ENCODE data around the gene SUSD4. TPM values are rescaled to one million over a fixed set of nuclear protein-coding genes. Genes with fewer than 3 reads are reported as not detected.
"Not testable (repeated sequence)": the region's sequence is repeated elsewhere in the genome, so short reads cannot be mapped to it uniquely, and the experiment has no call there.

Gene SUSD4
- total and polyA plus RNA-seq, 8 donors, result 2.0 to 29.2 (median 25.0) TPM

DNA sequence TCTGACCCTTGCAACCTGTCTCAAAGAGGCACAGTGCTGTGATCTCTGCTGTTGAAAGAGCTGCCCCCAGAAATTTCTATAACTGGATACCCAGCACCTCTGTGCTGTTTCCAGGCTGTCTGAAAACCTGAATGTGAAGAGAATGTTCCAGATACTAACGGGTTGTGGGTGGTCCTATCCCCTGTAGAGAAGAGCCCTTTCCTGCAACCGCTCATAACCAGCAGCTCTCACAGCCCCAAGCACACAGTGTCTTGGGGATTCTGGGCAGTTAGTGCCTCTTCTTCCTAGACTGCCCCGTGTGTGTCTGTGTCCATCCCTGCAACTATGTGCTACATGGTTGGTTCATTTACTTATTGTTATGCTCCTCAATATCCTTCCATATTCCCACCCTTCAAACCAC, 104.5 kb downstream of the SUSD4 start:
- H3K4me1 ChIP-seq, result no peaks in the 10 kb centered on the region
- no peak overlapping the region for H3K27ac ChIP-seq
- no peaks in the 10 kb centered on the region for H3K36me3 ChIP-seq
- H3K27me3 ChIP-seq, result no peaks in the 10 kb centered on the region
- ATAC-seq (no peak), DNase-seq (no peak)
- TF ChIP-seq, protein P1, sequence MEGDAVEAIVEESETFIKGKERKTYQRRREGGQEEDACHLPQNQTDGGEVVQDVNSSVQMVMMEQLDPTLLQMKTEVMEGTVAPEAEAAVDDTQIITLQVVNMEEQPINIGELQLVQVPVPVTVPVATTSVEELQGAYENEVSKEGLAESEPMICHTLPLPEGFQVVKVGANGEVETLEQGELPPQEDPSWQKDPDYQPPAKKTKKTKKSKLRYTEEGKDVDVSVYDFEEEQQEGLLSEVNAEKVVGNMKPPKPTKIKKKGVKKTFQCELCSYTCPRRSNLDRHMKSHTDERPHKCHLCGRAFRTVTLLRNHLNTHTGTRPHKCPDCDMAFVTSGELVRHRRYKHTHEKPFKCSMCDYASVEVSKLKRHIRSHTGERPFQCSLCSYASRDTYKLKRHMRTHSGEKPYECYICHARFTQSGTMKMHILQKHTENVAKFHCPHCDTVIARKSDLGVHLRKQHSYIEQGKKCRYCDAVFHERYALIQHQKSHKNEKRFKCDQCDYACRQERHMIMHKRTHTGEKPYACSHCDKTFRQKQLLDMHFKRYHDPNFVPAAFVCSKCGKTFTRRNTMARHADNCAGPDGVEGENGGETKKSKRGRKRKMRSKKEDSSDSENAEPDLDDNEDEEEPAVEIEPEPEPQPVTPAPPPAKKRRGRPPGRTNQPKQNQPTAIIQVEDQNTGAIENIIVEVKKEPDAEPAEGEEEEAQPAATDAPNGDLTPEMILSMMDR (IDR thresholded peaks at IDR 0.05), result no peak
- H3K4me3 ChIP-seq, result no peak overlapping the region
- intact Hi-C loops (cut with DNase I), result no loop called here
- H3K9me3 ChIP-seq, result no peaks in the 10 kb centered on the region

DNA sequence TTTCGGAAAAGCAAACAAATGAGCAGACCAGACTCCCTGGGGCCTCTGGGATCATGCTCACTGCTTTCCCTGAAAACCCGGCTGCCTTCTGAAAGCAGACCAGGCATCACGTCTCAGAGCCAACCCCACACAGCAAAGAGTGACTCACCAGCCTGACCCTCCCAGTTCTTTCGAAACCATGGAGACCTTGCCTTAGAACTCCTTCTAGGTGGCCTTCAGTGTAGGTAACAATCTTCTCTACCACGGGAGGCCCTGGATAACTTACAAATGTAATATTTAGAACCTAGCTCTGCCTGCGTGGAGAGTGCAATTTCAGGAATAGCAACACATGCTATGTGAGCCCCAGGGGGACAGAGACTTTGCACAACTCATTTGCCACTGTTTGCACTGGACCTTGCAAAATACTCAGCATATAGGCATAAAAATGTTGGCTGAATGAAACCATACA, 105.2 kb downstream of the SUSD4 start:
- Histone ChIP-seq H3K4me1 (no peaks in the 10 kb centered on the region), H3K27ac (no peak overlapping the region), H3K4me3 (no peak overlapping the region), H3K36me3 (no peaks in the 10 kb centered on the region), H3K27me3 (no peaks in the 10 kb centered on the region), H3K9me3 (no peaks in the 10 kb centered on the region)
- intact Hi-C loops (cut with DNase I), result no loop called here
- DNase-seq, result no peak
- peak; percentile 79 for ATAC-seq
- TF ChIP-seq, protein P1 (IDR thresholded peaks at IDR 0.05), result no peak

DNA sequence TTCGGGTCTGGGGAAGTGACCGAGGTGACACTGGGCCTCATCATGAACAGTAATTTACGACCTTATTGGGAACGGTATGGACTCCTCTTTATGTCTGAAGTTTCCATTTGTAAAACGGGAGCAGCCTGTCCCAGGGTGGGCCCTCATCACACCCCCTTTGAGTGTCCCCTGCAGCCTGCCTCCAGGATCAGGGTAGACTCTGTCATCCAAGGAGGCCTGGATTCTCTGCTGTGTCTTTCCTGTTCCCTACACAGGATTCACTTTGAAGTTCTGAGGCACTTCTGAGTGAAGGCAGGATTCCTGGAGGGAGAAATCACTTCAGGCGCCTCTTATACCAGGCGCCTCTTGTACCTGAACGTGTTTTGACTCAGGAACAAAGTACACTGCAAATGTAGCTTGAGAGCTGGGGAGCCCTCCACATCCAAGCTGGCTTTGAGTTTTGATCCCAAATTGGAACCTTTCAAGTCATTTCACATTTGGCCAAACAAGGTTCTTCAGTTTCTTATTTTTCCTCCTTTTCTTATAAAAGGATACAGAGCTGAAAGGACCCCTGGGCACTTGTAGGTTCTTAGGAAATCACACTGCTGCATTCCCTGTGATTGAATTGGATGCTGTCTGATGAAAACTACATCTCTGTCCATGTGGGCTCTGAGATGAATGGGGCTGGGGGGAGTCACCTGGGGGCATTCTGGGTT, 106.0 kb downstream of the SUSD4 start:
- Histone ChIP-seq H3K9me3 (no peaks in the 10 kb centered on the region), H3K4me1 (no peaks in the 10 kb centered on the region), H3K36me3 (no peaks in the 10 kb centered on the region), H3K27ac (no peak overlapping the region), H3K4me3 (no peak overlapping the region), H3K27me3 (no peaks in the 10 kb centered on the region)
- intact Hi-C loops (cut with DNase I), result no loop called here
- peak; percentile 37 for ATAC-seq
- DNase-seq, result peak in 1 of 4 donors; percentile 28
- TF ChIP-seq, protein P1 (IDR thresholded peaks at IDR 0.05), result no peak

DNA sequence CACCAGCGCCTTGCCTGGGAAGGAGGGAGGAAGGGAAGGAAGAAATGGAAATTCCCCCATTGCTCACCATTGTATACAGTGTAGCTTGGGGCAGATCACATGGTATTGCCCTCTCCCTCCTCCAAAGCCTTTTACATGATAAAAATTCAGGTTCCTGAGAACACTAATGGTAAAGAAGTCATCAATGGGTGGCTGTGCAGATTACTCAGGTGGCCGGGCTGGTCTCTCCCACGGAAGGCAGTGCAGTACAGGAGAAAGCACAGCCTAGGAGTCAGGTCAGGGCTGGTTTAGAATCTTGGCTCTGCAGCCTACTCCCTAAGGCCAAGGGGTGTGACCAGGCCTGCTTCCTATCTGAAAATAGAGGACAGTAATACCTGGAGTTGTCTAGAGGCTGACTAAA, 107.9 kb downstream of the SUSD4 start:
- no peak for ATAC-seq
- H3K27ac ChIP-seq, result no peak overlapping the region
- H3K27me3 ChIP-seq, result no peaks in the 10 kb centered on the region
- TF ChIP-seq, protein P1 (IDR thresholded peaks at IDR 0.05), result no peak
- H3K4me1 ChIP-seq, result no peaks in the 10 kb centered on the region
- H3K9me3 ChIP-seq, result no peaks in the 10 kb centered on the region
- intact Hi-C loops (cut with DNase I), result no loop called here
- no peak for DNase-seq
- H3K36me3 ChIP-seq, result no peaks in the 10 kb centered on the region
- no peak overlapping the region for H3K4me3 ChIP-seq

DNA sequence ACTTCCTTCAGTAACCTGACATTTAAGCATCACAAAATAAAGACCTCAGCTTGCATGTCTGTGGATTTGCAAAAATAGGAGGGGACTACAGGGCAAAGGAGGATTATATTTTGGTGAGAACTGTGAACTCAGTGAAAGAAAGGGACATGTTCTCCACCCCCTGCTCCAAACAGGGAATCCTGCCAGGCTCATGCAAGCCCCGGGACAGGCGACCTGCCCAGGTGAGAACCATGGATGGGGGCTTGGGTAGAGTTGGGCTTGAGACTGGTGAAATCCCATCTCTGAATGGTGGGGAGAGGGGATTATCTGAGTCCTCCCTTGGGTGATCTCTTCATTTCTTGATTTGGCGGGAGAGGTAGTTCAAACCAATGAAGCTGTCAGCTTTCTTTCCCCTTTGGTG, 110.1 kb downstream of the SUSD4 start:
- ATAC-seq (no peak), DNase-seq (no peak)
- Histone ChIP-seq H3K9me3 (no peaks in the 10 kb centered on the region), H3K27me3 (no peaks in the 10 kb centered on the region), H3K36me3 (no peaks in the 10 kb centered on the region), H3K27ac (no peak overlapping the region), H3K4me3 (no peak overlapping the region), H3K4me1 (no peaks in the 10 kb centered on the region)
- TF ChIP-seq, protein P1 (IDR thresholded peaks at IDR 0.05), result no peak
- intact Hi-C loops (cut with DNase I), result no loop called here

- H3K27ac ChIP-seq; ATAC-seq; H3K9me3 ChIP-seq; H3K4me1 ChIP-seq; intact Hi-C loops (cut with DNase I); H3K4me3 ChIP-seq; H3K36me3 ChIP-seq; DNase-seq; H3K27me3 ChIP-seq: not testable (repeated sequence)
Measured at GRCh38 chr1:223251387-223251786, 112.6 kb downstream of the SUSD4 start.

Data from left lung (tissue), 10 donors.